T-helper 1 cell treated with Interleukin-12 subunit alpha and Interleukin-12 subunit beta and Interleukin-4 antibody, amounts not matched to agents 30 μg/mL and 1 μg/mL, for 36 hours (primary cell): ENCODE data around the gene SLC6A8.
A peak's percentile ranks its signal among the peaks of the same experiment; 100 is the strongest.
"Not testable (repeated sequence)": the region's sequence is repeated elsewhere in the genome, so short reads cannot be mapped to it uniquely, and the experiment has no call there.

Experiments
- H3K27ac Mint-ChIP-seq: one replicate; pipeline ENCODE4 v1.8.0; 2021; ENCODE audit warnings: mild to moderate bottlenecking, mixed read lengths
- H3K27me3 Mint-ChIP-seq: one replicate; pipeline ENCODE4 v1.8.0; 2021; ENCODE audit warnings: low read depth, mixed read lengths
- H3K36me3 Mint-ChIP-seq: one replicate; pipeline ENCODE4 v1.8.0; 2021; ENCODE audit warnings: low read depth, mixed read lengths
- H3K4me1 Mint-ChIP-seq: one replicate; pipeline ENCODE4 v1.8.0; 2021; ENCODE audit warnings: low read depth, mixed read lengths
- H3K4me3 Mint-ChIP-seq: one replicate; pipeline ENCODE4 v1.8.0; 2021; ENCODE audit warnings: mild to moderate bottlenecking, moderate library complexity, mixed read lengths
- H3K9me3 Mint-ChIP-seq: one replicate; pipeline ENCODE4 v1.8.0; 2021; ENCODE audit warnings: mixed read lengths

SLC6A8 gene

DNA sequence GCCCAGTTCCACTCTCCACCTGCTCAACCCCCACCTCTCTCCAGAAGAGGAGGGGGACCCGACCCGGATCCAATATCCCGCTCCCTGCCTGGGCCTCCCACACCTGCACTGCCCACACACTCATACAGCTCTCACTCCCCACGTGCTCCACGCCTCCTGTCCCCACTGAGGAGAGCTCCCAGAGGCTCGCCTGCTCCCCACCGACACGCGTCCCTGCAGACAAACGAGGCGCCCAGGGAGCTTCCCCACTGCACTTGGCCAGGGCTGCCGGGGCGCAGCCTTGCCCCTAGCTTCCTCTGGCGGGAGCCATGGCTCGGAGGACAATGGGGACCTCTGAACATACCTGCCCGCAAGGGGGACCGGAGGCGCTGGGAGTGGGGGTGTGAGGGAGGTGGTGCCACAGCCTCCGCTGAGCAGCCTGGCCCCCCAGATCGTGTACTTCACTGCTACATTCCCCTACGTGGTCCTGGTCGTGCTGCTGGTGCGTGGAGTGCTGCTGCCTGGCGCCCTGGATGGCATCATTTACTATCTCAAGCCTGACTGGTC is 5.0 kb downstream of the SLC6A8 start:
- peaks cover 7% of the 10 kb centered on the region for H3K27me3 Mint-ChIP-seq
- H3K27ac Mint-ChIP-seq, result no peak overlapping the region
- H3K4me1 Mint-ChIP-seq, result no peaks in the 10 kb centered on the region
- no peak overlapping the region for H3K4me3 Mint-ChIP-seq
- no peaks in the 10 kb centered on the region for H3K9me3 Mint-ChIP-seq
- H3K36me3 Mint-ChIP-seq, result peaks cover 6% of the 10 kb centered on the region

DNA sequence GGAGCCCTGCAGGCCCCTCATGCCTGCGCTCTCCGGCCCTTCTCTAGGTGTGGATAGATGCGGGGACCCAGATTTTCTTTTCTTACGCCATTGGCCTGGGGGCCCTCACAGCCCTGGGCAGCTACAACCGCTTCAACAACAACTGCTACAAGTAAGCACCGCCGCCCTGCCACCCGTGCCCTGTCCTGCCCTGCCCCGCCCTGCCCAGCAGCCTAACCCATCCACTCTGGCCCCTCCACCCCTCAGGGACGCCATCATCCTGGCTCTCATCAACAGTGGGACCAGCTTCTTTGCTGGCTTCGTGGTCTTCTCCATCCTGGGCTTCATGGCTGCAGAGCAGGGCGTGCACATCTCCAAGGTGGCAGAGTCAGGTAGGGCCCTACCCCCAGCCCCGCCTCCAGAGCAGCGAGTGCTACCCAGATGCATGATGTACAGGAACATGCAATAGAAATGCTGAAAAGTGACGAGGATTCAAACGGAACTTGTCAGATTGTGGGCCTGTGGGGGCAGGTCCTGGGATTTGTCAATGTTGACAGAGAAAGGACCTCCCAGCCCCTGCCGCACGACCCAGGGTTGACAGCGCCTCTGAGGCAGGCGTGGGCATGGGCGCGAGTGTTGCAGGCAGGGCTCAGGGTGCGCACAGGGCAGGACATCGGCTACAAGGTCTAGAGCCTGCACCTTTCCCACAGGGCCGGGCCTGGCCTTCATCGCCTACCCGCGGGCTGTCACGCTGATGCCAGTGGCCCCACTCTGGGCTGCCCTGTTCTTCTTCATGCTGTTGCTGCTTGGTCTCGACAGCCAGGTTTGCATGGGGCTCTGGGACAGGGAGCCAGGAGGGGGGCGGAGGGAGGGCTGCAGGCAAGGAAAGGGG is 5.7 kb downstream of the SLC6A8 start:
- H3K27ac Mint-ChIP-seq, result no peak overlapping the region
- H3K4me3 Mint-ChIP-seq, result no peak overlapping the region
- H3K36me3 Mint-ChIP-seq, result peaks cover 6% of the 10 kb centered on the region
- H3K9me3 Mint-ChIP-seq, result no peaks in the 10 kb centered on the region
- H3K27me3 Mint-ChIP-seq, result peaks cover 7% of the 10 kb centered on the region
- H3K4me1 Mint-ChIP-seq, result no peaks in the 10 kb centered on the region

DNA sequence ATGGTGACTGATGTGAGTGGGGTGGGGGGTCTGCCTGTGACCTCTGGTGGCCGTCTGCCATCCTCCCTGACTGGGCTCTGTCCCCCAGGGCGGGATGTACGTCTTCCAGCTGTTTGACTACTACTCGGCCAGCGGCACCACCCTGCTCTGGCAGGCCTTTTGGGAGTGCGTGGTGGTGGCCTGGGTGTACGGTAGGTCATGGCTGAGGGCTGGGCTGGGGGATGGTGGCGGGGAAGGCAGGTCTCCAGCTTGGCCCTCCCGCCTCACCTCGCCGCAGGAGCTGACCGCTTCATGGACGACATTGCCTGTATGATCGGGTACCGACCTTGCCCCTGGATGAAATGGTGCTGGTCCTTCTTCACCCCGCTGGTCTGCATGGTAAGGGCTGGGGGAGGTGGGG is 6.5 kb downstream of the SLC6A8 start:
- H3K9me3 Mint-ChIP-seq, H3K36me3 Mint-ChIP-seq, H3K27me3 Mint-ChIP-seq, H3K27ac Mint-ChIP-seq, H3K4me1 Mint-ChIP-seq, H3K4me3 Mint-ChIP-seq: not testable (repeated sequence)

DNA sequence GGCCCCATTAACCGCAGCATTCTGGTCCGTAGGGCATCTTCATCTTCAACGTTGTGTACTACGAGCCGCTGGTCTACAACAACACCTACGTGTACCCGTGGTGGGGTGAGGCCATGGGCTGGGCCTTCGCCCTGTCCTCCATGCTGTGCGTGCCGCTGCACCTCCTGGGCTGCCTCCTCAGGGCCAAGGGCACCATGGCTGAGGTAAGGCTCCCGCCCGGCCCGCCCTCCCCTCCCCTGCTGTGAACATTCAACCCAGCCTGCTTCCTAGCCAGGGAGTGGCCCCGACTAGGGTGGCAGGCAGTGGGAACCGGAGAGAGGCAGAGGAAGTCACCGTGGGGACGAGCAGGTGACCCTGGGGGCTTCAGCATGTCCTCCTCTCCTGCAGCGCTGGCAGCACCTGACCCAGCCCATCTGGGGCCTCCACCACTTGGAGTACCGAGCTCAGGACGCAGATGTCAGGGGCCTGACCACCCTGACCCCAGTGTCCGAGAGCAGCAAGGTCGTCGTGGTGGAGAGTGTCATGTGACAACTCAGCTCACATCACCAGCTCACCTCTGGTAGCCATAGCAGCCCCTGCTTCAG is 7.1 kb downstream of the SLC6A8 start:
- Mint-ChIP-seq H3K4me3 (no peak overlapping the region), H3K27me3 (peaks cover 2% of the 10 kb centered on the region), H3K36me3 (peaks cover 9% of the 10 kb centered on the region), H3K9me3 (no peaks in the 10 kb centered on the region), H3K4me1 (no peaks in the 10 kb centered on the region), H3K27ac (no peak overlapping the region)

DNA sequence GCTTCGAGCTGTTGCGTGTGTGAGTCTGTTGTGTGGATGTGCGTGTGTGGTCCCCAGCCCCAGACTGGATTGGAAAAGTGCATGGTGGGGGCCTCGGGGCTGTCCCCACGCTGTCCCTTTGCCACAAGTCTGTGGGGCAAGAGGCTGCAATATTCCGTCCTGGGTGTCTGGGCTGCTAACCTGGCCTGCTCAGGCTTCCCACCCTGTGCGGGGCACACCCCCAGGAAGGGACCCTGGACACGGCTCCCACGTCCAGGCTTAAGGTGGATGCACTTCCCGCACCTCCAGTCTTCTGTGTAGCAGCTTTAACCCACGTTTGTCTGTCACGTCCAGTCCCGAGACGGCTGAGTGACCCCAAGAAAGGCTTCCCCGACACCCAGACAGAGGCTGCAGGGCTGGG is 8.4 kb downstream of the SLC6A8 start:
- Mint-ChIP-seq H3K27ac (no peak overlapping the region), H3K27me3 (no peaks in the 10 kb centered on the region)

DNA sequence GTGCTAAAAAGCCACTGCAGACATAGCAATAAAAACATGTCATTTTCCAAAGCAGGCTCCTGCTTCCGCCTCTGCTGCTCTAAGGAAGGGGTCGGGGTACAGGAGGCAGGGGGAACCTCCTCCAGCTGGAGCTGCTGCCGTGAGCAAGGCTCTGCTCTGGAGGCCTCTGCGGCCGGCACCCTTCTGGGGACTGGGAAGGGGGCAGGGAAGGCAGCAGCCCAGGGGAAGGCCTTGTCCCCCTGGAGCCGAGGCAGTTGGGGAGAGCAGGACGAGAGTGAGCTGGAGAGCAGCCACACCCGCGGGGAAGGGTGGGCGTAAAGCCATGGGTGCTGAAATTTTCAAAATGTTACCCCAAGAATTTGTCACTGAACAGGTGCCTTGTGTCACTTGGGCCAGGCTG is 8.8 kb downstream of the SLC6A8 start:
- not testable (repeated sequence) for H3K4me3 Mint-ChIP-seq, H3K27ac Mint-ChIP-seq, H3K9me3 Mint-ChIP-seq, H3K4me1 Mint-ChIP-seq, H3K36me3 Mint-ChIP-seq, H3K27me3 Mint-ChIP-seq

More for the DNA sequence above, 8.4 kb downstream of the SLC6A8 start:
- Mint-ChIP-seq H3K4me3 (no peak overlapping the region), H3K9me3 (no peaks in the 10 kb centered on the region), H3K4me1 (no peaks in the 10 kb centered on the region), H3K36me3 (peaks cover 9% of the 10 kb centered on the region)

DNA sequence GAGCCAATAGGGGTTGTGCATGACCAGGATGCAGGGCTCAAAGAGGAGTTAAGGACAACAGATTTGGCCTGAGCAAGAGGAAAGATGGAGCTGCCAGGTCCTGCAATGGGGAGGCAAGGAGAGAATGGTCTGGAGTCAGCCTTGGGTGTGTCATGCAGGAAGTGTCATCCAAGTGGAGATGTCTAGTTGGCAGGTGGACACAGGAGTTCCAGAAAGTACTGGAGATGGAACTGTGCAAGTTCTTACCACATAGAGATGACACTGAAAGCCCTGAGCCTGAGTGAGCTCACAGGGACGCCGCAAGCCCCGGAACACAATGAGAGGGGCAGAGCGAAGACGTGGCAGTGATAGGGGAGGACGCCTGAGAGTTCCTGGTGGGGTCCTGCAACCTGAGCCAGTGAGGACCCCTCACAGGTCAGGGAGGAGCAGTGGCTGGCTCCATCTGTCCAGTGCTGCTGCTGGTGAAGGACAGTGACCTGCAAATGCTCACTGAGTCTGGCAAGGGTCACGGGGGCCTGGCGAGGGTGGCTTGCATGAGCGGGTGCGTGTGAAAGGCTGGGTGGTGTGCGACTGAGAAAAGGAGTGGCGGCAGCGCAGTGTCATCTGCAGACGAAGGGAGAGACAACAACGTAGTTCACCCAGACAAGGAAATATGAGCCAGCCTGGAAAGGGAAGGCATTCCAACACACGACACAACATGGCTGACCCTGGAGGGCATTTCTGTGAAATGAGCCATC is 9.4 kb downstream of the SLC6A8 start:
- H3K4me3 Mint-ChIP-seq, H3K9me3 Mint-ChIP-seq, H3K27me3 Mint-ChIP-seq, H3K36me3 Mint-ChIP-seq, H3K4me1 Mint-ChIP-seq: not testable (repeated sequence)
- peak overlapping the region; percentile 62 for H3K27ac Mint-ChIP-seq

DNA sequence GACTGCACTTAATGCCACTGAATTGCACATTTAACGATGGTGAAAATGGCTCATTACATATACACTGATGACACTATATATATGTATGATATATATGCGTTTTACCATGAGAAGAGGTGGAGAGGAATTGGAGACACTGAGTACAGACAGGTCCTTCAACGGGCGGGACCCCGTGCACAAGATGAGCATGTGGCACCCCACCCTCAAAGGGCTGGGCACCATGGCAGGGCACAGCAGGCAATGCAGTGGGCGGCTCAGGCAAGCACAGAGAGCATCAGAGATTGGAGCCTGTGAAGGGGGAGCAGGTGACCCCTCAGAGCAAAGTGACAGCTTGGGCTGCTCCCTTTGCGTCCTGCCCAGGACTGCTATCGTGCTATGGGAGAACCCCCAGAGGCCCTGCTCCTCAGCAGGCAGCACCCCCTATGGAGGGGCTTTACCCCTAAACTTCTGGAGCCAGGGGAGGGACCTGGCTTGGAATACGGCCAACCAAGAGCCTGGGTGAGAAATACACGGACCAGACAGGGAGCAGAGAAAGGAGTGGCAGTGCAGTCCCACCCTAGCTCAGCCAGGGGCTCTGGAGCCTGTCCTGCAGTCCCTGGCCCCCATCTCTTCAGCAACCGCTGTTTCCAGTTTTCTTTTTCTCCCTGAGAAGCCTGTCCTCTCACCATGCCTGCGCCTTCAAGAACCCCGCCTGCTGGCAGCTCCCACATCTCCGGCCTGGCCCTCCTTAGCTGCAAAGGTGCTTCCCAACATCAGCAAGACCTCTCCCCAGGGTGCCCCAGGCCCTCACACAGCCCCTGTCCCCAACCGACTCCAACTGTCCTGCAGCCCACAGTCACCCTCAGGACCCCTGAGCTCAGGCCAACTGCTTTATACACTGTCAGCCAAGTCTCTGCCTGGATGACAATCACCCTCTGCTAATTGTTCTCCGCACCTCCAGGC is 10.5 kb downstream of the SLC6A8 start:
- H3K36me3 Mint-ChIP-seq, result peaks cover 9% of the 10 kb centered on the region
- no peak overlapping the region for H3K4me3 Mint-ChIP-seq
- H3K27me3 Mint-ChIP-seq, result no peaks in the 10 kb centered on the region
- H3K4me1 Mint-ChIP-seq, result no peaks in the 10 kb centered on the region
- no peak overlapping the region for H3K27ac Mint-ChIP-seq
- H3K9me3 Mint-ChIP-seq, result no peaks in the 10 kb centered on the region

DNA sequence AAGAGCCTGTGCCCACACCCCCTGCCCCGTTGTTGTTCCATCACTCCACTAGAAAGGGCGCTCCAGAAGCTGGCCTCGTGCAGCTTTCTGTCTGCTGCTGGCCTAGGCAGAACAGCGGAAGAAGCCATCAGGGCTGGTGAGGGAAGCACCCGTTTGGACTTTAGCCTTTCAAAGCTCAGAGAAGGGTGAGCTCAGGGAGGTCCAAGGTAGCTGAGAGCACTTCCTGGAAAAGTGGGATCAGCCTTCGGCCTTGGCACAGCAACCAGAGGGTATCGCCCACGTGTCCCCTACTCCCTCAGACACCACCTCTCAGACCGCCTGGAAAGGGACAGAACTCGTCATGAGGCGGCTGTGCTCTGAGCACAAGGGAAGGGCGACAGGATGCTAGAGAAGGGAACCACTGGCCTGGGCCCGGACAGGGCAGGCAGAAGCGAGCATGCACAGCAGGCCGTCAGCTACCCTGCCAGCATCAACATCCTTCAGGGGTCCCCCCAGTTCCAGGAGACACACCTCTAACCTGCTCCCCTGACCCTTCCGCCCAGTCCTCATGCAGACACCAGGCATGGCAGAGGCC is 11.6 kb downstream of the SLC6A8 start:
- H3K27me3 Mint-ChIP-seq, H3K4me1 Mint-ChIP-seq, H3K27ac Mint-ChIP-seq, H3K9me3 Mint-ChIP-seq, H3K4me3 Mint-ChIP-seq: not testable (repeated sequence)
- peaks cover 12% of the 10 kb centered on the region for H3K36me3 Mint-ChIP-seq

DNA sequence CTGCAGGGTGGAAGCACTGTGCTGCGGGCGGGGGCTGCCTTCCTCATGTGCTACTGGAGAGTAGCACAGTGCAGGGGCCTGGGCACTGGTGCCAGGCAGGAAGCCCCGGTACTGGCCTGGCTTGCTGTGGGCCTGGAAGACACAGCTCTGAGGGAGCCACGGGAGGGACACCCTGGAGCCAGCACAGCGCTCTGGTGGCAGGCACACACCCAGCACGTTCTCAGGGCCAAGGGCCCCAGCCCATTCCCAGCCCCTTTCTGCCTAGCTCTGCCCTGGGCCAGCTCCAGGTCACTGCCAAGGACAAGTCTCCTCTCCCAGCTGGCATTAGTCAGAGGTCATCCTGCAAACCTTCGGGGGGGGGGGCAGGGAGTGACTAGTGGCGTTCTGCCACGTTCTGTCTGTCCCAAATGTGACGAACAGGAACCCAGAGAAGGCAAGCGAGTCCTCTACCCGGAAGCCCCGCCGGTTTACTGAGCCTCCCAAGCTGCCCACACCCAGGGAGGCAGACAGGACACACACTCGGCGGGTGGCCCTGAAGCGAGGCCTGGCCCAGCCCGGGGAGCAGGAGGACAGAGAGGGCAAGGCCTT is 12.2 kb downstream of the SLC6A8 start:
- not testable (repeated sequence) for H3K4me3 Mint-ChIP-seq, H3K4me1 Mint-ChIP-seq, H3K27me3 Mint-ChIP-seq, H3K27ac Mint-ChIP-seq, H3K9me3 Mint-ChIP-seq
- H3K36me3 Mint-ChIP-seq, result peaks cover 14% of the 10 kb centered on the region

DNA sequence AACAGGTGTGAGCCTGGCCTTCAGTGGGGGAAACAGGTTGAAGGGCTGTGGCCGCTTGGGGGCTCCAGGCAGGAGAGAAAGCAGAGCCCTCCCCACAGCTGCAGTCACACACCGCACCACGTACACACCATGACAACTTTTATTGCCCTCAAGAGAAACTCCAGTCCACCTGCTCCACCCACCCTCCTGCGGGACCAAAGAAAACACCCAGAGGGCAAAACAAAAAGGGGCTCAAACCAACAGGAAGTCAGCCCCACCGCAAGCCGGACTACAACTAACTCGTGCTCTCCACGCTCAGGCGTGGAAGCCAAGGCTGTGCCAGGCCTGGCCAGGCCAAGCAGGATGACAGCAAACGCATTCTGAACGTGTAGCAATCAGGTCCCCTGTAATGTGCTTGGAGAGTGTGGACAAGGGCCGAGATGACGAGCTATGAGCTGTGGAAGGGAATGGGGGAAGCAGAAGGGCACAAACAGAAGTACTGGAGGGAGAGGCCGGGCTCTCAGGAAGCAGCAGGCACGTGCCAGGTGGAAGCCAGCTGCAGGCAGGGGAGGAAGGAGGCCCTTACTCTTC is 12.7 kb downstream of the SLC6A8 start:
- H3K4me1 Mint-ChIP-seq, result no peaks in the 10 kb centered on the region
- H3K36me3 Mint-ChIP-seq, result peaks cover 14% of the 10 kb centered on the region
- no peak overlapping the region for H3K4me3 Mint-ChIP-seq
- no peaks in the 10 kb centered on the region for H3K27me3 Mint-ChIP-seq
- no peak overlapping the region for H3K27ac Mint-ChIP-seq
- H3K9me3 Mint-ChIP-seq, result no peaks in the 10 kb centered on the region

DNA sequence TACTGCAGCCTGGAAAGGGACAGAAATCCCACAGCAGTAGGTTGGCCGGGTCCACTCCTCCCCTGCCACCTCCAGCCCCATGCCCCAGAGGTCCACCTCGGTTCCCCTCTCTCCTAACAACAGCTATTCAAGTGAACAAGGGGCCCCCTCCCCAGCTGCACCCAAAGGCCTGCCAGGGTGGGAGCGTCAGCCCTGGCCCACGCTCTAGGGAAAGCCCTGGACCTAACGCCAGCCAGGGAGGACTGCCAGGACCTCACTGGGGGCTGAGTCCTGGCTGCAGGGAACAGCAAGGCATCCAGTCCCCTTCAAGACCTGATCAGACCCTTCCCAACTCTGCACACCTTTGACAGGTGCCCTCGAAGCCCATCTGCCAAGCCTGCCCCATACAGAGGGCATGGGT is 13.2 kb downstream of the SLC6A8 start:
- Mint-ChIP-seq H3K27ac (no peak overlapping the region), H3K36me3 (peaks cover 14% of the 10 kb centered on the region), H3K27me3 (no peaks in the 10 kb centered on the region), H3K4me3 (no peak overlapping the region), H3K9me3 (no peaks in the 10 kb centered on the region), H3K4me1 (no peaks in the 10 kb centered on the region)

DNA sequence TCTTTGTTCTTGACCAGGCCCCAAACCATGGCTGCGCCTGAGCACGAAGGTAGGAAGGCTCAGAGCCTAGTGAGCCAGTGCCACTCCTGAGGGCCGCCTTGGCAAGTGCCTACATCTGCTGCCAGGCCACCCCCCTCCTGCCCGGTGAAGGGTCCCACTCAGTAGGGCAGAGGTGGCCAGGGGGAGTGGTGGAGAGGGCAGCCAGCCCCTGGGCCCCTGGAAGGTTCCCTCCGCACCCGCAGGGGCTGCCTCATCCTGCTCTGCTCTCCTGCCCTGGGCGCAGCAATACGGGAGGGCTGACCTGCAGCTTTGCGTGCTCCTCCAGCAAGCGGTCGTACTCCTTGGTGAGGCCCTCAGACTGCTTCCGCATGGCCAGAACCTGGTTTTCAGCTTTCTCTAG is 14.0 kb downstream of the SLC6A8 start:
- no peak overlapping the region for H3K4me3 Mint-ChIP-seq
- H3K36me3 Mint-ChIP-seq, result peaks cover 14% of the 10 kb centered on the region
- no peaks in the 10 kb centered on the region for H3K9me3 Mint-ChIP-seq
- no peaks in the 10 kb centered on the region for H3K4me1 Mint-ChIP-seq
- H3K27me3 Mint-ChIP-seq, result no peaks in the 10 kb centered on the region
- no peak overlapping the region for H3K27ac Mint-ChIP-seq
